CD4-positive, alpha-beta T cell treated with Interleukin-1 beta for 1 hour (primary cell): ENCODE measurements around the gene HIVEP2.

Experiments used
- DNase-seq, 2 donors: peaks; one replicate each; pipeline ENCODE4 v3.0.0-alpha.2; 2020 to 2022

The HIVEP2 gene

DNA sequence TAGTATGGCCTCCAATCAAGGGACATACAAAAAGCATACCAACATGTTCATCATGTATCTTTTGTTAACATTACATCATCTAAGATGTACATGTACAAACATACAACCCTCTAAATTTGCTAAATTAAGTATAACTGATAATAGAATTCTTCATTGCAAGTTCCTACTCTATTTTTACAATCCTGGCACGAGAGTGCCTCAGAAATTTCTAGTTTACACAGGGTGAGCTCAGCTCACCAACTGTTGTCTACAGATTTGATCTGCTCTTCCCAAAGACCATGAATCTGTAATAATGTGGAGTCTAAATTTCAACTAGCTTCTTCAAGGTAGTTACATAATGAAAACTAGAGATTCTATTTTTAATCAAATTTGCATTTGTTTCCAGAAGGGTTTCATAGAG lies 179.7 kb downstream of the HIVEP2 start:
- DNase-seq: no peak

DNA sequence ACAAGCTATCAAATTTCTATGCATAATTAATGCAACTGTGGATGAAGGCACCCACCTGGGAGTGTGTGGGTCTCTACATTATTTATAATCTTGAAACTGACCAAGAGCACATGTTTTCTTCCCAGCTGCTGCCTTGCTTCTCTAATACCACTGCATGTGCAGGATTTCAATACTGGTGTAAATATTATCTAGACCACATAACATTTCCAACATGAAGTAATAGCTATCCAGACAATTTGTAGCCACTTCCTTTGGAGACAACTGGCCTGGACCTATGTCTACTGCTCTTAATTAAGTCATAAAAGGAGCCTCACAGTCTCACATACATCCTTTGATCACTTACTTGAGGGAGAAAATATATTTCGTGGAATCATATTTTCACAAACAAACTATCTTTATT lies 180.7 kb downstream of the HIVEP2 start:
- DNase-seq: no peak

DNA sequence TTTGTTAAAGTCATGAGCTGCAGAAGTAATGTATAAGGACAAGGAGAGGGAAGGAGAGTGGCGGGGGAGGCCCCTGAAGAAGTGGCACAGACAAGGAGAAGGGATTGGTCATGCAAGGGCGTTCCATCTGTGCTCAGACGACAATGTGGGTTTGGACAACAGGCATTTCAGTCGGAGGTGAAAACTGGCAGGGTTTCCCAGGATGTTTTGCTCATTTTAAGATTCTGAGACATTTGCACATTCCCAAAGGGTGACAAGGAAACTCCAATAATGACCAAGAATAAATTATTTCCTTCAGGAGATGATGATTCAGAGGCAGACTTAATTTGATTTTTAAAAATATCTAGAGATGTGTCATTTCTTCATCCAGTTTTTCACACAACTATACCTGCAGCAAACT lies 181.8 kb downstream of the HIVEP2 start:
- DNase-seq: no peak

DNA sequence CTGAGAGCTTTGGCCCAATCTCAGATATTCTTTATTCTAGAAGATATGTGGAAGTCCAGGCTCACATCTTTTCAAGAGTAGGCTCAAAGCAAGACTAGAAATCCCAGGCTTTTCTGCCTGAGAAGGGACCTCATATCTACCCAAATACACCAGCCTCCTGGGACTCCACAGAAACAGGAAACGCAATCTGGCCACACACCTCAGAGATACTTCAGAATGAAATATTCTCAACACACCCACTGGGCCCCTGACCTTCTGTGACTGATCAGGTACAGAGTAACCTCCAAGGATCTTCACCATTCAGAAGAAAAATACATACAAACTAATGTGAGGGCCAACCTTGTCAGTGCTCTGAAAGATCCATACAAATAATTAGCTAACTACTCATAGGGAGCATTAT lies 183.2 kb downstream of the HIVEP2 start:
- DNase-seq: no peak

DNA sequence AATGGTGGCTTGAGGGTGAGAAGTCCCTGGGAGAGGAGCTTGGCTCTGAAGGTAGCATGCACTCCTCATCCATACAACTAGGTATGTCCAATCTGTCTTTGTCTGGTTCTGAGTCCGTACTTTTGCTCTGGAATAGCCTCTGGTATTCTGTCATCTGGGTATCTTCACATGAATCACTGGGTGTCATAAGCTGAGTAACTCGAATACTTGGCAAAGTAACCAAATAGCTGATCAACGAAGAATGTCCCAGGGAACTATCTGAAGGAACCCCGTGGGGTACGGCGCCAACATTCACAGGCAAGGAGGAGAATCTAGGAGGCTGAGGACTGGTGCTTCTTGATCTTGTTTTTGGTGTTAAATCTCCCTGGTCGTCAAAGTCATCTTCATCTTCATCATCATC lies 184.8 kb downstream of the HIVEP2 start:
- no peak for DNase-seq

DNA sequence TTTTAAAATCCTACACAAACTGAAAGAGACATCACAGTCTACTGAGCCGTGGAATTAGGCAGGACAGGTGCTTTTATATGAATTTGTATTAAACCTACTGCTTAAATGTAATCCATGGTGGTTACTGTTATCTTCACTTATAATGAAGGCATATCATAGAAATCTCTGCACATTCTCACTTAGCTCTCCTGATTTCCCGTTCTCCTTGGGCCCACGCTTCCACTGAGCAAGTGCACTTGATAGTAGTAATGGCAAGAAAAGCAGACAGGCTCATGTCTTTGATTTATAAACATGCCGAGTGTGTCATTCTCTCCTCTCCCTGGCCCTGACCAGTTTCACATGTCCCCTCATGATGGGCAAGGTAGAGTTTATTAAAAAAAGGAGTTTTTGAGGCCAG lies 186.3 kb downstream of the HIVEP2 start:
- no peak for DNase-seq

DNA sequence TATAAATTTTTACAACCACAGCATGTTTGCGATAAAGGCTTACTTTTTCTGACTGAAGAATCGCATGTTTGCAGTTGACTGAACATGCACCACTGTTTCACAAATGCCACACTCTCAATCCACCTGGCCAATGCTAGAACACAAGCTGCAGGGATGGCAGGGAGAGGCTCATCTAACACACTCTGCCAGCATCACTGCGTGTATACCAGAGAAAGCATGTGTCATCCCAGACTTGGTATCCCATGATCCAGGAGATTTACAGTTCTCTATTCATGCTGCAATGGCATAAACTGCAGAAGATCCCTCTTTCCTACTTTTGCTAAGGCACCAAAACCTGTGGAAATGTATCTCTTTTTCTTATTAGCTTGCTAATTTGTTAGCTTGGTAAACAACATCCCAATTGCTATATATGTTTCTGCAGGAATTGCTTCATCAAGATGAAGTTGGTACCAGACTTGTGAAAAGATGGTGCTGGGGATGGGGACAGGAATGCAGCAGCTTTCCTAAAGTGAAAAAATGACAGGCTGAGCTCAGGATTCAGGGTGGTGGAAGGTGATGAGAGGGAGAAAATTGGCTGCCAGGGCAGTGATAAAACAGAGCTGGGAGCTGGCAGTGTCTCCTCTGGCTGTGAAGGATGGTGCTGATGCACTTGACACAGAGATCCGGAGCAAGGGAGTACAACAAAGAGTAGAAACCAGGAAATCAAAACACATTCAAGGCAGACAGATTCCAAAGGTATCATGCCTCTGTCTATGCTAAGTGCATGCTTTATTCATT lies 186.9 kb downstream of the HIVEP2 start:
- no peak for DNase-seq

DNA sequence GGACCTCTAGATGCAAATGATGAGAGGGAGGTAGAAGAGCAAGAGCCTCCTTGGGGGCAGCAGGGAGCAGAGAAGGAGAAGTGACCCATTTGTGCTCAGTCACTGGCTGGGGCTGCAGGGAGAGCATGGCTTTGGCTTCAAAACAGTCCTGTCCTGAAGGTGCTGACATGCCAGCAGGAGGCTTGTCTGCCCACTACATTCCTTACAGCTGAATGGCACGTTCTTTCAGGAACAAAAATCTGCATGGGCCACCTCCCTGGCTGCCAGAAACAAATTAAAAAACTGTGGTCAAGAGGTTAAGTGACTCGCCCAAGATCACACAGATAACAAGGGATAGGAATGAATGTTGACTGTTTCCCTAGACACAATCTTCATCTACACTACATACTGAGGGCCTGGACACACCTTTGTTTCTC lies 188.8 kb downstream of the HIVEP2 start:
- no peak for DNase-seq

DNA sequence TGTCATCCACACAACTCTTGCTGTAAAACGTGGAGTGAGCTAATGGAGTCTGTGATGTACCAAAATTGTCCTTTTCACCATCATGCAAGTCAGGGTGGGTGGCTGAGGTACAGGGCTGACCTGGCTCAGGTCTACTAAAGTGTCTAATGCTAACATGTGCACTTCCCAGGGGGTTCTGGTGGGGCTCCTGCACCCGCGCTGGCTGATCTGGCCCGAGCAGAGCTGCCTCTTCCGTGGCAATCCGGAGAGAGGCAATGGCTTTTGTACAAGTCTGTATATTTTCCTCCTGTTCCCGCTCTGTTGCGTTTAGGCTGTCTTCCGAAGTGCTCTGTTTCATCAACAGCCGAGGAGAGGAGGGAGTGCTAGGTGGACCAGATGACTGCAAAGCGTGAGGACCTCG lies 191.8 kb downstream of the HIVEP2 start:
- no peak for DNase-seq

DNA sequence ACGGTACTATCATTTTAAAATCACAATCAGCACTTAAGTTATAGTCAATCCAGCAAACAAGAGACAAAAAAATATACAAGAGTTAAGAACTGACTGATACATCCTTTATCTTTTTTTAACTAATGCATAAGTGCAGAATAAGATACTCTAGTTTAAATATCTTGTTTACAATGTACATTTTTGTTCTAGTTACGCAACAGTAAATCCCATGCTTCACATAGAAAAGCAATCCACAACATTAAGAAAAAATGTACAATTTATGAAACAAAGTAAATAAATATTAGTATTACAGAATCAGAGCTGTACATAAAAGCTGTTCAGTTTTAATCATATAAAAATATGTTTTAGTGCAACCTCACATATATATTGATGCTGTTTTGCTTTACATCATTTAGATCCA lies 192.6 kb downstream of the HIVEP2 start:
- no peak for DNase-seq

DNA sequence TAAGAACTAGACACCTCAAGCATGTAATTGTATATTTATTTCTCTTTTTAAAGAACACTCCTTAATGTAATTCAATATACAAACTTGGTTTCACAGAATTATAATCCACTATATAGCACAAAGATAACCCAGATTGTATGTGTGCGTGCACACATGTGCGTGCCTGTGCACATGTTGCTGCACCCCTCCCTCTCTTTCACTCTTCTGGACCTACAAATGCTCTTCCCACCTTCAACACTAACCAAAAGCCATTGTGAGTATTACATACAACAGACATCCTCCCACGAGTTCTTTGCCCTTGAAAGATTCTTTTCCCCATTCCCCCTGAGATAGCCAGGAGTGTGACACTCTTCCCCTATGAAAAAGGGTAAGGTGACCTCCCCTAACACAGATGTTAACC lies 193.5 kb downstream of the HIVEP2 start:
- no peak for DNase-seq

DNA sequence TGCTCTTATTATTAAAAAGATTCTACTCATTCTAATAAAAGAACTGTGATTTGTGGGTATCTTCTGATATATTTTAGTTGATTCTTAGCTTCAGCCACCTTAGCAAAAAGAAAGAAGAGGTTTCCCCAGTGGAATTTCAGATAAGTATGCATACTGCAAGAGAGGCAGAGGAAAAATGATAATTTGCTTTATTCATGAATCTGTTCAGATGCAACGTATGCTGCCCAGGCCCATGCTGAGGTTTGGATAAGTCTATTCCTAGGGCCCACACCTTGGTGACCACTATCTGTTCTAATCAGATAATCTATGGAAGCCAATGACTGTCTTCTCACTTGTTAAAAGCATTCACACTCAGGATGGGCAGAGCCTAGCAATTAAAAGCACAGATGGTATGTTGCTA lies 194.0 kb downstream of the HIVEP2 start:
- no peak for DNase-seq

DNA sequence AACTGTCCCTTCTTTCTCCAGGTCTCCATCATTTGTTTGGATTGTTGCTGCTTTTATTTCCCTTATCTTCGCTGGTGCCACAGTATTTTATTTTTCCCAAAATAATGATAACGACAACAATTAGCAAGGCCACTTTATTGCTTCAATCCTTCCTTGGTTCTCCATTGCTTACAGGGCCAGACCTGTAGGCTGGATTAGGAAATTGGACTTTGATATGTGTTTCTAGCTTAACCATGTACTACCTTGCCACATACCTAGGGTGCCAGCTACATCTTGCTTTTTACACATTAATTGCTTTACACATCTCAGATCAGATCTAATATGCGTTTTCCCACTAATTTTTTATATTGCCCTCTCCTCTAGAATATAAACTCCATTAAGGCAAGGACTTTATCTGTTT lies 195.4 kb downstream of the HIVEP2 start:
- DNase-seq: no peak

DNA sequence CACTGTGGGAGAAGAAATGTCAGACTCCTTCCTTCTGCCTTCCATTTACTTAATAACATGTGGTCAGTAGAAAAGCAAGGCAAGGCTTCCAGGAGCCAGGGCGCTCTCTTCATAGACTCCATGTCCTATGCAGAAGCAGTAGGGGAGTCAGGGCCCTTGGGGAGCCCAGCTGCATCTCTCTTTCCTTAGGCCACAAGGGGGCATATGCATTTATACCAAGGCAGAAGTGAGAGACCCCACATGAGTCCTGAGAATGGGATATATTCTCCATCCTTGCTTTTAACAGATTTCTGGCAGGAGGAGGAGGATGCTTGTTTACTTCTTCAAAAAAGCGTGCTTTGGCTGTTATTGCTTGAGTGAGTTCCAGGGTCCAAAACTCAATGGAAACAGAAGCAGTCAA lies 198.5 kb downstream of the HIVEP2 start:
- DNase-seq: peak; percentile 41 to 56

DNA sequence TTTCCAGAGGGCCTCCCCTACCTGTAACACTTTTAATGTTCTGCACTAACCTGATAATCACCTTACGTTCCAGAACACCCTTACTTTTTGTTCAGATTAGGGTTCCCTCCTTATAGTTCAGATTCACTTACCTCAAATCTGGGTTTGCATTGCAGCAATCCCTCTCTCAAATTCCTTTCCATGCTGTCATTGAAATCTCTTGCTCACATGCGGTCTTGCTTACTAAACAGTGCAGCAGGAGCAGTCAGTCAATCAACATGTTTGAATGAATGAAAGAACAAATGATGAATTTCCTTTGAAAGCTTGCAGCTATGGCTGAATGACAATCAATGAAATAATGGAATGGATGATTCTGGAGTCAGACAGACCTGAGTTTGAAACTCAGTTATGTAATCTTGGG lies 200.1 kb downstream of the HIVEP2 start:
- no peak for DNase-seq

DNA sequence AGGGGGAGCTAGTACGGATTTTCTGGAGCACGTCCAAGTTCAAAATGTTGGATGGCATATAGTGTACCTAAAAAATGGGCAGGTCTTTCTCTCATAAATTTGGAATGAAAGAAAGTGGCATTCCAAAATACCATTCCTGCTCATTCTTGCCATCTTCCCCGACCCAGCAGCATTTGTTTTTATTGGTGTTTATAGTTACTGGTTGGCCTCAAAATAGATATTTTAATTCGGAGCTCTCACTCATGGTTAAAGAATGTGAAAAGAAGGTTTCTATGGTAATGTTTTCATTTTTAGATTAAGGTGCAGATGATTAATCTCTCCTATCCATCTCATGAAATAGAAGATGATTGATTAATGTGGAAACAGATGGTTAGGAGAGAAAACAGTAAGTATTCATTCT lies 204.5 kb downstream of the HIVEP2 start:
- DNase-seq: no peak

DNA sequence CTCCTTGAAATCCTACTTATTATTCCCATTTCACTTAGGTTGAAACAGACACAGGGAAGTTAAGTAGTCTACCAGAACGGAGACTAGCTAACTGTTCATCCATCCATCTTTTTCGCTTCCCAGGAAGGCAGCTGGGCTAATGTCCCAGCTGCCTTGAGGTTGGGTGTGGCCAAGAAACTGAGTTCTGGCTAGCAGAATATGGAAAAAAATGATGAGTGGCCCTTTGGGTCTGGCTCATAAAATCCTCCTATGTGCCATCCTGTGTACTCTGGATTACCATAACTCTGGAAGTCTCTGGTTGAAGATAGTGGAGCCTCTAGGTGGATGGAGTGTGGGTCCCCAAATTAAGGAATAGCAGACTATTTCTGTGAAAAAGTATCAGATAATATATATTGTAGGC lies 206.2 kb downstream of the HIVEP2 start:
- no peak for DNase-seq

DNA sequence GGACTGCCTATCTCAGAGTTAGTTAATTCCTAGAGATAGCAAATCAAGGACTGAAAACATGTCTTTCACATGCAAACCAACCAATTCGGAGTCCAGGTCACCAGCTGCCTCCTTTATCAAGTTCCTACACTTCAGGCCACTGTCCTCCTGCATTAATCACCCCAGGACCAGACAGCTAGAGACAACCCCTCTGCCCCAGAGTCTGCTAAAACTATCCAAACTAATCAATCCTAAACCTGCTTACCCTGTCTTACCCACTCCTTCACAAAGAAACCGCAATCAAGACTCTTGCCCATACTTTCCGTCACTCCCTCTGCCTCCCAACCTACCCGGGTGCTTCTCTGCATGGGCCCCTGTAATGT lies 207.0 kb downstream of the HIVEP2 start:
- DNase-seq: no peak

DNA sequence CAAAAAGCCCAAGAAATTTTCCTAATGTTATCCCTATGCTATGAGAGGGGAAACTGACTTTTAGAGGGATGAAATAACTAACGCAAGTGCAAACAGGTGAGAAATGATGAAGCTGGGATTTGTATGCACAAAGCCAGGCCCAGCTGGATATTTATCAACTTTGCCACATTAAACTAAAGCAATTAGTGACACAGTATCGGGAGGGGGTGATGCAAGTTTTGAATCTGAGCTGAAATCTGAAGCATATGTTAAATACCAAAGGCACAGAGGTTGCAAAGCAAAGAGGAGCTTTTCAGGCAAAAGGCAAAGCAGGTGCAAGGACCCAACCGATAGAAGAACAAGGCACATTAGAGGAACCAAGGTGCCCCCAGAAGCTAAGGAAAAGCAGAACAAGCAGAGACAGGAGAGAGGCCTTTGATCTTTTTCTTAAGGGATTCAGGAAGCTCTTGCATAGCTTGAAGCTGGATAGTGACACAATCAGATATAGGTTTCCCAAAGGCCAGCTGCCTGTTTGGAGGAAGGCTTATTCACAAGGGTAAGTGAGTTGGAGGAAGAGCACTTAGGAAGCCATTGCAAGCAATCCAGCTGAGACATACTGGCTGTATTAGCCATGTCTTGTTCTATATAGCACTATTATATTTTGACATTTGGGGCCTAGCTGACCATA lies 207.5 kb downstream of the HIVEP2 start:
- no peak for DNase-seq

DNA sequence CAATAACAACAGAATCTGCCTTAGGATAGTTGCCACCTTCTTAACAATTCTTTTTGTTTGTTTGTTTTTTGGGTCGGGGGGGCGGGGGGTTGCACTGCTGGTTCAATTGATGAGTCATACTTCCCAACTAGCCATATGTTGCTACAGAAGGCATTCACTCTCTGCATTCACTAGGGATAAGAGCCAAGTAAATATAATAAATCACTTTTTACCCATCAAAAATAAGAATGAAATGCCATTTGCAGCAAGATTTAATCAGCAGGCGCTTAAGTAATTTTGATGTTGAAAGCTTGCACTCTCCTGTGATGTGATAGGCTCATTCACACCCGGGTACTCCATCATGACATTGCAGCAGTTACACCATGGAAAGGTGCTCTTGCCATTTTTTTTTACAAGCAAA lies 209.8 kb downstream of the HIVEP2 start:
- no peak for DNase-seq

DNA sequence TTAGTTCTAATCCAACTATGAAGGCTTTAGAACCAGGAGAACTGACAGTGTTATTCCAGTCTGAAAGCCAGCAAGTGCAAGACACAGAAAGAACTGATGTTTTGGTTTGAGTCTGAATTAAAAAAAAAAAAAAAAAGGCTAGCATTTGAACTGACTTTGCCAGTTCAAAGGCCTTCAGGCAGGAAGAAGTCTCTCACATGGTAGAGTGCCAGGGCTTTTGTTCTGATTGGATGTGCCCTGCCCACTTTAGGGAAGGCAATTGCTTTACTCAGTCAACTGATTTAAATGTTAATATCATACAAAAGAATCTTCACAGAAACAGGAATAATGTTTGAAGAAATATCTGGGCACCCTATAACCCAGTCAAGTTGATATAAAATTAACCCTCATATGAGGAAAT lies 212.2 kb downstream of the HIVEP2 start:
- DNase-seq: no peak

DNA sequence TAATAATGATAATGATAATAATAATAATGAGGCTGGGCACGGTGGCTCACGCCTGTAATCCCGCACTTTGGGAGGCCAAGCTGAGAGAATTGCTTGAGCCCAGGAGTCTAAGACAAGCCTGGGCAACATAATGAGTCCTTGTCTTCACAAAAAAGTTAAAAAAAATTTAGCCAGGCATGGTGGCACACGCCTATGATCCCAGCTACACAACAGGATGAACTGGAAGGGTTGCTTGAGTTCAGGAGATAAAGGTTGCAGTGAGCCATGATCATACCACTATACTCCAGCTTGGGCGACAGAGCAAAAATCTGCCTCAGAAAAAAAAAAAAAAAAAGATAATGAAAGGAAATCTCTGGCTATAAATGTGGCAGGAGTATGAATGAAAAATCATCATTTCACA lies 213.4 kb downstream of the HIVEP2 start:
- no peak for DNase-seq

DNA sequence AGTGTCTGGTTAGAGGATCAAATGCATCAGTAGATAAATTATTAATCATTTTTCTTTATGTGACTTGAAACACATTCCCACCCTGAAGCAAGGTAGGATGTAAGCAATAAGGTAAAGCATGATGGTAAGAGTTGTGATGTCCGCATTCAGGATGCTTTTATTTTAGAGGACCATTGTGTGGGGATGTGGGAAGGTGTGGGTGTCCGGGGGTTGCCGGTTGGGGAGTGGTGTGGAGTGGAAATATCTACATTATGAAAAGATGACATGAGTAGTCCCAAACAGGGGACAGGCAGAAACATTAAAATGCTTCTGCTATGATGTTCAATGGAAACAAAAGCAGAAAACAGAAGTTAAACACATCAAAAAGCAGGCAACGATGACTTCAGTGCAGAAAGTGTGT lies 215.4 kb downstream of the HIVEP2 start:
- DNase-seq: no peak

DNA sequence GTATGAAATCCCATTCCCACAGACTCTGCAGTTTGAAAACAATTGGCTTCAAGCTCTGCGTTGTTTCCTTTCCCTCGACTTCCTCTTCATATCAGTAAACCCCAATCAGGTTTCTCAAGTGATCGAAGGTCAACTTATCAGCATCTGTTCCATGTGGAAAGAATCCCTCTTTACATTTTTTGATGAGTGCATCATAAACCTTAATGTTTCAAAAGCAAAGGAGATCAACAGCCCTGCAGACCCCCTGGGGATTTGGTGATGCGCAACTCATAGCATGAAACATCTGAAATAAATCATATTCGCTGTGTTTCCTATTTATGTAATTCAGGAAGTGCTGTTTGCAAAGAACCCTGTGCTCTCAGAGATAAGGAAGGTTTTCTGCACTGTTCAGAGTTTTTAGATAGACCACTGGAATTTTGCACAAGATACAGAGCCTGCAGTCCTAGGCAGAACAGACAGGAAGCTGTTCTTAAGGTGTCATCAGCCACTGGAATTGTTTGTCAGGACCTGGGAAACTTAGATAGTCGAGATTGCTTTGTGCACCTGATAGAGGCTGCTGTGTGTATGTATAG lies 216.0 kb downstream of the HIVEP2 start:
- no peak for DNase-seq

DNA sequence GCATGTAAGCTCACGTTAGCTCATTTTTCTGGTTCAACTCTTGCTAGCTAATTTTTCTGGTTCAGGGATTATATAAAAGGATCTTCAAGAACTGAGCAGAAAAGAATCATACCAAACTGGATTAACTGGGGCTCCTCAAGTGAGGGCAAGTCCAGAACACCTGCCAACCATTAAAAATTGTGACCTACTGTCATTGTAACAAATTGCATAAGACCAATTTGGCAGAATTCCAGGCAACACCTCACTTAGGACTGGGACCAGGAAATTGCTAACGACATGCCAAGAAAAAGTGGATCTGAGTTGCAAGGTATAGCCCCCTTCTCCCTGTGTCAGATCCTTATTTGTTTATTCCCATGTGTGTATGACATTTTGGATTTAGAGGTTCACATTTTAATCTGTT lies 216.6 kb downstream of the HIVEP2 start:
- DNase-seq: no peak
